HTR-8/SVneo (cell line): Measurements from ENCODE around the gene IGFBPL1.
"Not testable (repeated sequence)": the region's sequence is repeated elsewhere in the genome, so short reads cannot be mapped to it uniquely, and the experiment has no call there.

Experiments
- DNase-seq: peaks from one replicate; pipeline ENCODE4 v3.0.0; 2011; ENCODE audit warnings: low spot score, mixed read lengths; ENCODE audit not compliant: insufficient read length
- FAIRE-seq: peaks from 2 replicates; lab custom pipeline; 2011; peaks lifted over from hg19 to GRCh38; lab: Jason Lieb, UNC

The IGFBPL1 gene

GRCh38 chr9:38384990-38385848, 39.0 kb downstream of the IGFBPL1 start:
- DNase-seq = no peak

GRCh38 chr9:38382141-38382540, 42.1 kb downstream of the IGFBPL1 start:
- DNase-seq (no peak), FAIRE-seq (no peak)

More at GRCh38 chr9:38384990-38385848, 39.0 kb downstream of the IGFBPL1 start:
- no peak for FAIRE-seq

GRCh38 chr9:38380872-38381534, 43.3 kb downstream of the IGFBPL1 start:
- DNase-seq (no peak), FAIRE-seq (no peak)

- no peak for FAIRE-seq
Measured at GRCh38 chr9:38380230-38380871, 43.9 kb downstream of the IGFBPL1 start.

GRCh38 chr9:38377336-38378083, 46.7 kb downstream of the IGFBPL1 start:
- not testable (repeated sequence) for FAIRE-seq, DNase-seq

More at GRCh38 chr9:38380230-38380871, 43.9 kb downstream of the IGFBPL1 start:
- DNase-seq = no peak

GRCh38 chr9:38376021-38376670, 48.1 kb downstream of the IGFBPL1 start:
- no peak for FAIRE-seq
- no peak for DNase-seq

- FAIRE-seq = no peak
- DNase-seq = no peak
Measured at GRCh38 chr9:38375572-38375963, 48.7 kb downstream of the IGFBPL1 start.

GRCh38 chr9:38374847-38375571, 49.2 kb downstream of the IGFBPL1 start:
- DNase-seq (no peak), FAIRE-seq (no peak)

- no peak for DNase-seq
- no peak for FAIRE-seq
Measured at GRCh38 chr9:38373679-38374078, 50.6 kb downstream of the IGFBPL1 start.

- no peak for DNase-seq
- no peak for FAIRE-seq
Measured at GRCh38 chr9:38372762-38373619, 51.3 kb downstream of the IGFBPL1 start.

- FAIRE-seq (no peak), DNase-seq (peak; percentile 35)
Measured at GRCh38 chr9:38371495-38371894, 52.8 kb downstream of the IGFBPL1 start.

GRCh38 chr9:38370176-38370575, 54.1 kb downstream of the IGFBPL1 start:
- DNase-seq (no peak), FAIRE-seq (no peak)

GRCh38 chr9:38368731-38369130, 55.5 kb downstream of the IGFBPL1 start:
- FAIRE-seq (no peak), DNase-seq (no peak)

- no peak for FAIRE-seq
- no peak for DNase-seq
Measured at GRCh38 chr9:38367898-38368297, 56.4 kb downstream of the IGFBPL1 start.

GRCh38 chr9:38363589-38363925, 60.7 kb downstream of the IGFBPL1 start:
- FAIRE-seq (no peak), DNase-seq (no peak)

- DNase-seq (peak; percentile 45), FAIRE-seq (no peak)
Measured at GRCh38 chr9:38362852-38363588, 61.2 kb downstream of the IGFBPL1 start.

GRCh38 chr9:38361473-38361850, 62.8 kb downstream of the IGFBPL1 start:
- no peak for FAIRE-seq

More at GRCh38 chr9:38361473-38361850, 62.8 kb downstream of the IGFBPL1 start:
- DNase-seq = no peak
